Cerebellar cortex (tissue), 1 donor: ENCODE results near the gene OOSP1.
"Not testable (repeated sequence)": the region's sequence is repeated elsewhere in the genome, so short reads cannot be mapped to it uniquely, and the experiment has no call there.

Source experiments
- DNase-seq: peaks from one replicate; pipeline ENCODE4 v3.0.0-alpha.2; 2015; ENCODE audit warnings: low spot score

OOSP1 gene

DNA sequence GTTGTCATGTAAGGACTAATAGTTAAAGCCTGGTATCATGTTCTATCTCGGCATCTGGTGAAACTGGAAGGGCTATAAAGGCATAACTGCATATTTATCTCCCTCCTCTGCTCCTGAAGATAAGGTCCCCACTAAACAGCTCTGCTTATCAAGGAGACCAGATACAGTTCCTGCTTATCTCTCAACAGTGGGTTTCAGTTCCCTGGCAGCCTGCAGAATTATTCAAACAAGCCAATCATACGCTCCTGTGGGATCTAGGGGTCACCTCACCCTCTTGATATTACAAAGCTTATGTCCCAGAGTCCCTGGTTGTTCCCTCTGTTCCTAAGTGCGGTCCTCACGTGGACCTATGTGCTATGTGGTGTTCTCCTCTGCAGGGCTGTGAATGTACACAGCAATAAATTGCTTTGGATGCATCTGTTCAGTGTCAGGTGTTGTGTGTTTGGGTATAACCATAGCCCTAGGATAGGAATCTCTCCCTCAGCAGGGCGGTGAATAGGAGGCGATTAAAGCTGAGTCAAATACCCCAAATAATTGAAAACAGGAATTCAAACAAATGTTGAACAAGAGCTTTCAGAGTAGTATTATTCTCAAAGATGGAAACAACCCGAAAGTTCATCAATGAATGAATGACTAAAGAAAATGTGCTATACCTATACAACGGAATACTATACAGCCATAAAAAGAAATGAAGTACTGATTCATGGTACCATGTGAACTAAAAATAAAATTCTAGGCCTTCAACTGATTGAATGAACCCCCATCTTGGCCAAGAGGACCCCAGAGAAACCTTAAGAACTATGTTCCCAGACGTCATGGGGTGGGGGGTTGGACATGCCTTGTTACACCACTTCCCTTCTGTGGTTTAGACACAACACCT, 22.5 kb downstream of the OOSP1 start:
- no peak for DNase-seq

DNA sequence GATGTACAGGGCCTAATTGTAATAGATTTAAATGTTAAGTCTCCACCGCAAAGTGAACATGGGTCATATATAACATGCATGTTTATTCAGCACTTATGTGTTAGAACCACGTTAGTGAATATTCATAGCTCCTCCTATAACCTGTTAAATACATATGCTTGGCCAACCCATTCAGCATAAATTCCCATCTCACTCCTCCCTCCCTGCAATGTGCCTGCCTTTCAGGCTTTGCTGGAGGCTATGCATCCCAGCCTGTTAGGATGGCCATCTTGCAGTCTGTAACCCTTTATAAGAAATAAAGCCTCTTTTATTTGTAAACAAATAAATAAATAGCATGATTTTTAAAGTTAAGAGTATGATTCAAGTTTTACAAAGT, 23.9 kb downstream of the OOSP1 start:
- DNase-seq, result no peak

- DNase-seq, result no peak
Observed at GRCh38 chr11:59963733-59964132, 25.5 kb downstream of the OOSP1 start, which contains the start of gene OOSP4A. TSS of gene OOSP4A (plus strand) at chr11:59964033. CDS start at chr11:59964033, 0 bp downstream.

DNA sequence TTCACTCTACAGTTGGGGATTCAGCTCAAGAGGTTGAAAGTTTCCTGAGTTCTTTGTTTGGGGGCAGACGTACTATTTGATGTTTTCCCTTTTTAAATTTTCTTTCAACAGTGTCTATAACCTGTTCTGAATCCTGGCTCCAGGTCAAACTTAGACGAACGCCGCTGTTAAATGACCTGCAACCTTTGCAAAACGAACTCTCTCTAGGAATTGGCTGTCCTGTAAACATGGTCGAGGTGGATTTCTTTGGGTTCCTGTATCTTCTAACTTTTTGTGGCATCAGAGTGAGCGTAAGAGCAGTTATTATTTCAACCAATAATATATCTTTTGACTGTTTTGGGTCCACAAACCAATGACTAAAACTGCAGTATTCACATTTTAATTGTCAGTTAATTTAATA, 27.2 kb downstream of the OOSP1 start:
- no peak for DNase-seq

- DNase-seq, result no peak
Observed at GRCh38 chr11:59966201-59966600, 28.0 kb downstream of the OOSP1 start.

GRCh38 chr11:59967677-59968394, 29.6 kb downstream of the OOSP1 start:
- no peak for DNase-seq

DNA sequence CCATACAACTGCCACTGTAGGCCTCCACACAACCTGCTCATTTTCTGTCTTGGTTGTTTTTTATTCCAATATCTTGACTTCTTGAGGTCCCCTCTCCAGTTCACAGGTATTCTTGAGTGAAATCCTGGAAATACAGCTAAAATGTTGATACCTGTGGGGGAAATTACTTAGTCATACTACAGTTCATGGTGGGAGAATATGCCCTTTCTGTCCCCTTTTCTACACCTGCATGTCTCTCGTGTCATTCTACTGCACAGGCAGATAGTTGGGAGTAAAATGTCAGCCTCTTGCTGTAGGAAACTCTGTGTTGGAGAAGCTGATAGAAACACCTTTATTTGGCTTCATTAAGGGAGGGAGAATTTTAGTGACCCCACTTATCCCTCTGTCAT, 30.2 kb downstream of the OOSP1 start:
- DNase-seq, result no peak

DNA sequence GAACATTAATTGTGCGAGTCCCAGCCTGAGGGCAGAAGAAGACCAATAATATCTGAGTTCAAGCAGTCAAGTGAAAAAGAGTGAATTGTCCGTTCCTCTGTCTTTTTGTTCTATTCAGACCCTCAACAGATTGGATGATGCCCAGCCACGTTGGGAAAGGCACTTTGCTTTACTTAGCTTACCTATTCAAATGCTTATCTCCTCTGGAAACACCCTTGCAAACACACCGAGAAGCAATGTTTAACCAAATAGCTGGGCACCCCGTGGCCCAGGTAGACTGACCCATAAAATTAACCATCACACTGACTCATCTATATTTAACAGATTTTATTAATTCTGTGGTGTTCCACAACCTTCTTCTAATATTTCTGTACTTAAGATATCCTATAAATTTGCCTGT, 34.9 kb downstream of the OOSP1 start:
- no peak for DNase-seq

DNA sequence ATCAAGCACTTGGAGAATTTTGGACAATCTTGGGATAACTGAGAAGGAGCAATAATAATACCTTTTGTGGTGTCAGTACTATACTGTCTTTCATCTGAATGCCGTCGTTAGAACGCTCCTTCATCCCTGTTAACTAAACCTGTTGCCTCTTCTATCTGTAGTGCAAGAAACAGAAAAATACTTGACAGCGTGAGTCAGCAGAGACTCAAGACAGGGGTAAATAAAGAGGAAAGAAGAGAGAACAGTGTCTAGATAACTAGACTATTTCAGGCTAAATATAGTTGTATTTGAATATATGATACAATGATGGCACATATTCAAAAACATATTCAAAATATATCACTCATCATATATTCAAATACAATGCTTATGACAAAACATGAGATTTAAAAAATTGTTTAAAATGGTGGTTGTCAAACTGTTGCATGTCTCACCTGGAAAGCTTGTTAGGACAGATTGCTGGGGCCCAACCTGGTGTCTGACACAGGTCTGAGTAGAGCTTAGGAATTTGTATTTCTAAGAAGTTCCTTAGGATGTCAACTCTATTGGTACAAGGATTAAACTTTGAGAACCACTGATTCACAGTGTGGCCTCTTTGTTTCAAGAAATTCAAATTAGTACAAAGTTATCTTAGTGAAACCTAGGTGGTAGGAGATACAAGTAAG, 43.0 kb downstream of the OOSP1 start:
- no peak for DNase-seq

GRCh38 chr11:59982037-59982436, 43.8 kb downstream of the OOSP1 start:
- DNase-seq, result not testable (repeated sequence)

GRCh38 chr11:59983212-59983611, 45.0 kb downstream of the OOSP1 start:
- no peak for DNase-seq

GRCh38 chr11:59984368-59984767, 46.1 kb downstream of the OOSP1 start:
- DNase-seq, result no peak

- no peak for DNase-seq
Observed at GRCh38 chr11:59990421-59990820, 52.2 kb downstream of the OOSP1 start.

DNA sequence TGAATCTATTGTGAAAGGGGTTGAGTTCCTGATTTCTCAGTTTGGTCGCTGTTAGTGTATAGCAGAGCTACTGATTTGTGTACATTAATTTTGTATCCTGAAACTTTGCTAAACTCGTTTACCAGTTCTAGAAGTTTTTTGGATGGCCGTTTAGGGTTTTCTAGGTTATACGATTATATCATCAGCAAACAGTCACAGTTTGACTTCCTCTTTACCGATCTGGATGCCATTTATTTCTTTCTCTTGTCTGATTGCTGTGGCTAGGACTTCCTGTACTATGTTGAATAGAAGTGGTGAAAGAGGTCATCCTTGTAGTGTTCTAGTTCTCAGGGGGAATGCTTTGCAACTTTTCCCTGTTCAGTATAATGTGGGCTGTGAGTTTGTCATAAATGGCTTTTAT, 54.2 kb downstream of the OOSP1 start:
- DNase-seq, result no peak

DNA sequence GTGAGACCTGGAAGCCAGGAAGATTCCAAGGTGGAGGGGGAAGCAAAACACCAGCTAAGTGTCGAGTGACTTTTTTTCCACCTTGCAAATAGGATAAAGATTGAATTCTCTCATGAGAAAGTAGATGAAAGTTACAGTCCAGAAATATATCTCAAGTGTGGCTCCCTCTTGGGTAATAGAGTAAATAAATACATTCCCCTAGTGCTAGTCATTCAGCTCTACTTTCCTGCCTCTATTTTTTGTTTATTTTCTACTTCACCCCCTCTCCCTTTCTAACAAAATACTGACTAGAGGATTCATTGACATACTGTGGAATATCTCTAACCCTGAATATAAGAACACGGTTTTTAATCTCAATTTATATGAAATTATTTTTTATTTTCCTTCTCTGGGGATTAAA, 59.6 kb downstream of the OOSP1 start:
- DNase-seq, result no peak

DNA sequence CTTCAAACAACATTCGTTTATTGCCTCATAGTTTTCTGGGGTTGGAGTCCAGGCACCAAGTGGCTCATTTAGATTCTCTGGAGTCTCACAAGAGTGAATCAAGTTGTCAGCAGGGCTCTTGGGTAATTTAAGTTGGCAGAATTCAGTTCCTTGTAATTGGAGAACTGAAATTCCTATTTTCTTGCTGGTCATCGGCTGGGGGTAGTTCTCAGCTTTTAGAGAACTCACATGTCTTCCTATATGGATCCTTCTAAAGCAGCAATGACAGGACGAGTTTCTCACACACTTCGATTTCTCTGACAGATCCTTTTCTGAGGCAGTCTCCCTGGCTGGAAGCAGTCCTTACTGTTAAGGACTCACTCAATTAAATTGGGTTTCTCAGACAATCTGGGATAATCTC, 61.5 kb downstream of the OOSP1 start:
- DNase-seq, result no peak

DNA sequence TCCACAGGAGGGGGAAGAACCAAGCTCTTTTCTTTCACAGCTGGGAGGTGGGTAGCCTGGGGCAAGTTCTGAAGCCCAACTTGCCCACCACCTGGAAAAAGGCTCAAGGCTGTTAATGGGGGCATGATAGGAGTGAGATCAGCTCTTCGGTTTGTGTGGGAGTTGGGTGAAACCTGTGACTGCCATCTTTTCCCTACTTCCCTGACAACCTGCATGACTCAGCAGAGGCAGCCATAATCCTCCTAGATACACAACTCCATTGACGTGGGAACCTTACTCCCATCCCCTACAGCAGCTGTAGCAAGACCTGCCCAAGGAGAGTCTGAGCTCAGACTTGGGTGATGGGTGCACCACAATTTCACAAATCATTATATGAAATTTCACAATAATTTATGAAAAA, 65.5 kb downstream of the OOSP1 start:
- no peak for DNase-seq

- no peak for DNase-seq
Observed at GRCh38 chr11:60005360-60005759, 67.1 kb downstream of the OOSP1 start.
